IPS-NIHi7 (cell line): ENCODE results near the gene FITM1.

ENCODE experiments used
- DNase-seq: peaks from one replicate; pipeline ENCODE4 v3.0.0; 2012; ENCODE audit warnings: mixed read lengths; ENCODE audit errors: extremely low spot score

FITM1 gene

GRCh38 chr14:24130380-24130716 lies at the start of gene FITM1:
FITM1 (plus strand) TSS chr14:24130659; CDS start chr14:24131564, 905 bp downstream.
- no peak for DNase-seq

GRCh38 chr14:24080888-24081738 lies 49.3 kb upstream of the FITM1 start:
- peak; percentile 76 for DNase-seq

- DNase-seq, result no peak
Measured at GRCh38 chr14:24081739-24082211, 48.7 kb upstream of the FITM1 start.

GRCh38 chr14:24082411-24083080 lies 47.9 kb upstream of the FITM1 start:
- DNase-seq, result no peak

GRCh38 chr14:24083462-24083861 lies 47.0 kb upstream of the FITM1 start:
- no peak for DNase-seq

- no peak for DNase-seq
Measured at GRCh38 chr14:24084440-24084839, 46.0 kb upstream of the FITM1 start.

- no peak for DNase-seq
Measured at GRCh38 chr14:24085215-24085614, 45.2 kb upstream of the FITM1 start.

GRCh38 chr14:24086193-24086955 lies 44.1 kb upstream of the FITM1 start:
- no peak for DNase-seq

- no peak for DNase-seq
Measured at GRCh38 chr14:24087004-24087403, 43.5 kb upstream of the FITM1 start.

GRCh38 chr14:24088095-24088494 lies 42.4 kb upstream of the FITM1 start:
- DNase-seq, result no peak

GRCh38 chr14:24089890-24090289 lies 40.6 kb upstream of the FITM1 start:
- no peak for DNase-seq

GRCh38 chr14:24092110-24092504 lies 38.4 kb upstream of the FITM1 start:
- no peak for DNase-seq

GRCh38 chr14:24092505-24093206 lies 37.8 kb upstream of the FITM1 start:
- DNase-seq, result no peak

- DNase-seq, result no peak
Measured at GRCh38 chr14:24093207-24093900, 37.1 kb upstream of the FITM1 start.

- peak; percentile 99 for DNase-seq
Measured at GRCh38 chr14:24093901-24094840, 36.3 kb upstream of the FITM1 start, which contains the start of gene PCK2. PCK2 (plus strand) TSS chr14:24094311; CDS start chr14:24094406, 95 bp downstream.

GRCh38 chr14:24094841-24095270 lies 35.6 kb upstream of the FITM1 start:
- no peak for DNase-seq

GRCh38 chr14:24095271-24096068 lies 35.0 kb upstream of the FITM1 start:
- DNase-seq, result peak; percentile 70

GRCh38 chr14:24096545-24097181 lies 33.8 kb upstream of the FITM1 start:
- no peak for DNase-seq
